Stomach (tissue), 9 donors: ENCODE results near the gene RBPMS2. TPM values are rescaled to one million over a fixed set of nuclear protein-coding genes. Genes with fewer than 3 reads are reported as not detected.

Experiments used
- DNase-seq, 2 donors: peaks; one replicate each; pipeline versions ENCODE4 v3.0.0 to v3.0.0-alpha.2; 2013 to 2019
- H3K27ac ChIP-seq, 5 donors: fragments of 200-600 bp in 4 of 5; sonication (generic) in 4 of 5; one replicate each; pipeline ENCODE4 v1.5.1; 2013 to 2019; ENCODE audit warnings: mild to moderate bottlenecking in 1 of 5, moderate library complexity in 1 of 5
- H3K27me3 ChIP-seq, 3 donors: fragments of 200-600 bp; sonication (generic); one replicate each; pipeline ENCODE4 v1.5.1; 2017 to 2019; ENCODE audit warnings: mixed run types in 1 of 3
- H3K36me3 ChIP-seq, 4 donors: fragments of 200-600 bp; sonication (generic); 1 replicate in 3 of 4; 2 replicates in 1 of 4; pipeline ENCODE4 v1.5.1; 2016 to 2019
- H3K4me1 ChIP-seq, 4 donors: fragments of 200-600 bp; sonication (generic); one replicate each; pipeline ENCODE4 v1.5.1; 2016 to 2019
- H3K4me3 ChIP-seq, 4 donors: fragments of 200-600 bp; sonication (generic) in 3 of 4; one replicate each; pipeline ENCODE4 v1.5.1; 2016 to 2019; ENCODE audit warnings: mild to moderate bottlenecking in 1 of 4
- H3K9me3 ChIP-seq, 4 donors: fragments of 200-600 bp; sonication (generic); one replicate each; pipeline ENCODE4 v1.5.1; 2016 to 2019
- EP300 ChIP-seq: sonication (generic); formaldehyde crosslinking; IDR thresholded peaks from one replicate; pipeline ENCODE4 v1.6.1; 2017; ENCODE audit warnings: antibody characterized with exemption
- POLR2A ChIP-seq, 4 donors: fragments of 450-650 bp; IDR thresholded peaks; one replicate each; pipeline ENCODE4 v1.6.1; 2016; ENCODE audit warnings: antibody characterized with exemption in 4 of 4, control low read depth in 2 of 4, mild to moderate bottlenecking in 1 of 4, moderate library complexity in 1 of 4
- POLR2AphosphoS5 ChIP-seq, 3 donors: sonication (generic); formaldehyde crosslinking; IDR thresholded peaks; one replicate each; pipeline ENCODE4 v1.6.1; 2016; ENCODE audit warnings: antibody characterized with exemption in 3 of 3
- WGBS, 5 donors: extraction: QIAGEN DNeasy Blood & Tissue Kit in 3 of 5; methylation state at CpG; one replicate each; pipeline versions ENCODE4 v1.1.5 to v1.1.7; 2013 to 2018; 5-methylcytosine and 5-hydroxymethylcytosine counted together
- intact Hi-C: fragments of 100-400 bp; cut with DNase I; formaldehyde crosslinking; loops from one replicate; pipeline ENCODE4 v1.15.1; 2023; ENCODE audit warnings: low total_unique reads
- polyA plus RNA-seq, 3 donors: library from polyadenylated mRNA; stranded (reverse); fragments of 200-250 nt; gene quantifications; one replicate each; pipeline ENCODE4 v1.2.3, GENCODE V29; 2013
- total RNA-seq, 5 donors: library from RNA; depleted of rRNA; stranded (reverse); fragments of >200 nt; gene quantifications; one replicate each; pipeline versions ENCODE4 v1.1.0 to v1.2.3, GENCODE V29; 2014 to 2016
- TF ChIP-seq, protein P1 (sequence below), 7 experiments: fragments of 450-650 bp in 4 of 7; fragments of 200-600 bp in 3 of 7; sonication (generic) in 3 of 7; IDR thresholded peaks; one replicate each; pipeline ENCODE4 v1.5.1; 2016 to 2019; ENCODE audit warnings: antibody characterized with exemption in 7 of 7, control low read depth in 2 of 7, mild to moderate bottlenecking in 1 of 7
- donor health status: healthy with polysubstance abuse.
- donor health status: Bipolar disorder and iron deficiency.
- donor health status: healthy.

Gene RBPMS2
- total and polyA plus RNA-seq, 8 donors = 2.3 to 38.8 (median 9.1) TPM

DNA sequence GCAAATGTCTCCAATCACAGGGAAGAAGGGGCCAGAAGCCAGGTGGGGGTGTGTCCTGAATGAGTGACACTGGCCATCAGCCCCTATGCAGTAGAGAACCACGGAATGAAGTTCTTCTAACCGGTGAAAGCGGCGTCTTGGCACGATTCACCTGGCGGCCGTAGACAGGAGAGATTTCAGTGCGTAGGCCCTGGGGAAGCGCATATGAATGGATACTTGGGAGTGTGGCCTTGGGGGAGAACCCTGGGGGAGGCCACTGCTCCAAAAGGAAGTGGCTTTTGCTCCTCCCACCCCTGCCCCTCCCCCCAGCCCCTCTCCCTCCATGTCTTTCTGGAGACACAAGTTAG is 43.6 kb downstream of the RBPMS2 start:
- peaks cover 0 to 10% (median 0%) of the 10 kb centered on the region in 4 donors for H3K36me3 ChIP-seq
- H3K4me3 ChIP-seq = no peak overlapping the region
- H3K9me3 ChIP-seq = no peaks in the 10 kb centered on the region
- peaks cover 0 to 16% (median 6%) of the 10 kb centered on the region in 4 donors for H3K4me1 ChIP-seq
- H3K27ac ChIP-seq = peak overlapping the region in 1 of 5 donors; percentile 35
- no peak for TF ChIP-seq EP300
- TF ChIP-seq POLR2A (IDR thresholded peaks at IDR 0.05) = no peak
- no peak for TF ChIP-seq POLR2AphosphoS5 (IDR thresholded peaks at IDR 0.05)
- TF ChIP-seq, protein P1, sequence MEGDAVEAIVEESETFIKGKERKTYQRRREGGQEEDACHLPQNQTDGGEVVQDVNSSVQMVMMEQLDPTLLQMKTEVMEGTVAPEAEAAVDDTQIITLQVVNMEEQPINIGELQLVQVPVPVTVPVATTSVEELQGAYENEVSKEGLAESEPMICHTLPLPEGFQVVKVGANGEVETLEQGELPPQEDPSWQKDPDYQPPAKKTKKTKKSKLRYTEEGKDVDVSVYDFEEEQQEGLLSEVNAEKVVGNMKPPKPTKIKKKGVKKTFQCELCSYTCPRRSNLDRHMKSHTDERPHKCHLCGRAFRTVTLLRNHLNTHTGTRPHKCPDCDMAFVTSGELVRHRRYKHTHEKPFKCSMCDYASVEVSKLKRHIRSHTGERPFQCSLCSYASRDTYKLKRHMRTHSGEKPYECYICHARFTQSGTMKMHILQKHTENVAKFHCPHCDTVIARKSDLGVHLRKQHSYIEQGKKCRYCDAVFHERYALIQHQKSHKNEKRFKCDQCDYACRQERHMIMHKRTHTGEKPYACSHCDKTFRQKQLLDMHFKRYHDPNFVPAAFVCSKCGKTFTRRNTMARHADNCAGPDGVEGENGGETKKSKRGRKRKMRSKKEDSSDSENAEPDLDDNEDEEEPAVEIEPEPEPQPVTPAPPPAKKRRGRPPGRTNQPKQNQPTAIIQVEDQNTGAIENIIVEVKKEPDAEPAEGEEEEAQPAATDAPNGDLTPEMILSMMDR (IDR thresholded peaks at IDR 0.05) = no peak
- WGBS, 5 donors = 62 to 74% (median 66%) methylated on average over 9 of the region's 9 CpGs
- no peaks in the 10 kb centered on the region for H3K27me3 ChIP-seq
- no peak for DNase-seq
- intact Hi-C loops = loop anchor here (5.0 kb wide), 1 partner anchor 176 kb away; no protein-coding TSS in a partner anchor

DNA sequence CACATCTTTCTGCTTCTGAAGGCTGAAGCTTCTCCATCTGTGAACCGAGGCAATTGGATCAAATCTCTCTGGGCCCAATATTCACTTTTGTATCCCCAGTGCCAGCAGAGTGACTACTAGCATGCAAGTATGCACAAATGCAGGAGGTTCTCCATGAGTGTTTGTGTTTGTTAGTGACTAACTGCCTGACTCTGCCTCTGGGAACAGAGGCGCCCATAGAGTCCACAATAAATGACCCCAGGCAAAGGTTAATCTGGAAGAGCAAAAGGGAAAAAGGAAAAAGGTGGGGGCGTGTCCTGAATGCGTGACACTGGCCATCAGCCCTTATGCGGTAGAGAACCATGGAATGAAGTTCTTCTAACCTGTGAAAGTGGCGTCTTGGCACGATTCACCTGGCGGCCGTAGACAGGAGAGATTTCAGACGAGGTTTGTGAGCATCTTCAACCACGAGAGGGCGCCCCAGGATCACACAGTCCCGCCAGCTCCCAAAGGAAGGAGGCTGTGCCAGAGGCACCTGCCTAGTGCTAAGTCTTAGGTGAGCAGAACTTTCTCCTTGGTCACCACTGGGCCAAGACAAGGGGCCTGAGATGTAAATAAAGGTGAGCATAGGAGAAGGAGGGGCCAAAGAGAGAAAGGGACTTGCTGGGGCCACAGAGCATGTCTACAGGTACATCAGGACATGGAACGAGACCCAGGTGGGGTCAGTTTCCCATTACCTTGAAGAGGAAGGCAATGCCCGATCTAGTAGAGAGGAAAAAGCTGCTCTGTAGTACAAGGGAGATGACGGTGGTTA is 44.2 kb downstream of the RBPMS2 start:
- H3K27ac ChIP-seq = peak overlapping the region in 1 of 5 donors; percentile 35
- DNase-seq = peak; percentile 94 to 95
- intact Hi-C loops = loop anchor here (5.0 kb wide), 1 partner anchor 176 kb away; no protein-coding TSS in a partner anchor
- H3K4me1 ChIP-seq = peaks cover 0 to 12% (median 5%) of the 10 kb centered on the region in 4 donors
- no peaks in the 10 kb centered on the region for H3K9me3 ChIP-seq
- WGBS, 5 donors = 17 to 28% (median 18%) methylated on average over 16 of the region's 16 CpGs
- H3K27me3 ChIP-seq = no peaks in the 10 kb centered on the region
- H3K4me3 ChIP-seq = no peak overlapping the region
- TF ChIP-seq POLR2A (IDR thresholded peaks at IDR 0.05) (no peak), POLR2AphosphoS5 (IDR thresholded peaks at IDR 0.05) (peak in 1 of 3 donors; percentile 29), EP300 (no peak)
- TF ChIP-seq, protein P1 (IDR thresholded peaks at IDR 0.05) = peak in 5 of 7 experiments; percentile 79 to 93 (median 87)
- peaks cover 0 to 10% (median 0%) of the 10 kb centered on the region in 4 donors for H3K36me3 ChIP-seq

DNA sequence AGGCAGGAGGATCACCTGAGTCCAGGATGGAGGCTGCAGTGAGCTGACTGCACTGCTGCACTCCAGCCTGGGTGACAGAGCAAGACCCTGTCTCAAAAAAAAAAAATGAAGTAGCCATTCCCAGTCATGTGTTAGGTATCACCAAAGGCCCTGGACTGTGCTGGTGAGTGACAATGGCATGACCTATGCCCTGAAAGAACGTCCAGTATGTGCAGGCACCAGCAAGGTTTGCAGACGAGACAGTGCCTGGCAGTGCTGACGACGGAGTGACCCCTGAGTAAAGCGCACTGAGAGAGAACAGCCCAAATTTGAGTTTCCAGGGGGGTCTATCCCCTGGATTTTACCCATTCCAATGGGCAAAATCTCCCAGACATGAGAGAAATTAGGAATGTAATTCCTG is 45.2 kb downstream of the RBPMS2 start:
- peaks cover 0 to 10% (median 0%) of the 10 kb centered on the region in 4 donors for H3K36me3 ChIP-seq
- intact Hi-C loops = loop anchor here (5.0 kb wide), 1 partner anchor 177 kb away; no protein-coding TSS in a partner anchor
- 74 to 88% (median 79%) methylated on average over 5 of the region's 5 CpGs for WGBS, 5 donors

DNA sequence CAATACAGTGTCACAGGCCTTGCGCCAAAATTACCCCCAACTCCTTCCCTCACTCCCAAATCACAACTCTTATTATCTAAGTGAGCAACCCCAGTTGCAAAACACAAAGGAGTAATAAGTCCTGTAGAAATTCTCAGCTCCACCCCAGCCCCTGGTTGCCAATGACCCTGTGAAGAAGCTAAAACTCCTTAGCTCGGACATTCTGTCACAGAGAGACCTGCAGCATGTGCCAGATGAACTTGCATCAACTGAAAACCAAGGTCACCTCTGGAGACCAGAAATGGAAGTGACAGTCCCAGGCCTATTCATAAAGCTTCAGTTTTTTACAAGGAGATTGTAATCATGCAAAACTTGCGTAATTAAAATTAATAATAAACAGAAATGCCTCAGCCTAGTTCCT is 55.2 kb downstream of the RBPMS2 start:
- TF ChIP-seq EP300 (no peak), POLR2A (IDR thresholded peaks at IDR 0.05) (no peak), POLR2AphosphoS5 (IDR thresholded peaks at IDR 0.05) (no peak)
- TF ChIP-seq, protein P1 (IDR thresholded peaks at IDR 0.05) = no peak
- Histone ChIP-seq H3K4me1 (peaks cover 0 to 4% (median 0%) of the 10 kb centered on the region in 4 donors), H3K27me3 (no peaks in the 10 kb centered on the region), H3K27ac (no peak overlapping the region), H3K36me3 (peaks cover 0 to 13% (median 6%) of the 10 kb centered on the region in 4 donors), H3K9me3 (no peaks in the 10 kb centered on the region), H3K4me3 (no peak overlapping the region)
- 85 to 95% (median 90%) methylated on average over 3 of the region's 3 CpGs for WGBS, 5 donors
- intact Hi-C loops = no loop called here
- DNase-seq = no peak

More for the DNA sequence above, 45.2 kb downstream of the RBPMS2 start:
- Histone ChIP-seq H3K27me3 (no peaks in the 10 kb centered on the region), H3K27ac (no peak overlapping the region), H3K4me1 (peaks cover 0 to 12% (median 5%) of the 10 kb centered on the region in 4 donors), H3K9me3 (no peaks in the 10 kb centered on the region), H3K4me3 (no peak overlapping the region)
- DNase-seq = no peak
- no peak for TF ChIP-seq POLR2AphosphoS5 (IDR thresholded peaks at IDR 0.05)
- TF ChIP-seq, protein P1 (IDR thresholded peaks at IDR 0.05) = no peak
- TF ChIP-seq EP300 = no peak
- TF ChIP-seq POLR2A (IDR thresholded peaks at IDR 0.05) = no peak
